Esophagus squamous epithelium (tissue), 4 donors: ENCODE data around the gene ZNF345.

Experiments used
- CTCF ChIP-seq, 6 experiments: fragments of 450-650 bp in 4 of 6; fragments of 200-600 bp in 2 of 6; sonication (generic) in 2 of 6; IDR thresholded peaks; one replicate each; pipeline ENCODE4 v1.5.1; 2016 to 2019; ENCODE audit warnings: antibody characterized with exemption in 6 of 6, mild to moderate bottlenecking in 4 of 6, moderate library complexity in 4 of 6
- POLR2A ChIP-seq, 4 donors: fragments of 450-650 bp; IDR thresholded peaks; one replicate each; pipeline ENCODE4 v1.6.1; 2017; ENCODE audit warnings: antibody characterized with exemption in 4 of 4, mild to moderate bottlenecking in 4 of 4, moderate library complexity in 3 of 4

GRCh38 chr19:36847968-36848367 is 2.7 kb upstream of the ZNF345 start:
- TF ChIP-seq CTCF (IDR thresholded peaks at IDR 0.05) (no peak), POLR2A (IDR thresholded peaks at IDR 0.05) (no peak)
